Transverse colon (tissue), 3 donors: ENCODE measurements around the gene PNPLA1.

Source experiments
- POLR2A ChIP-seq: fragments of 450-650 bp; IDR thresholded peaks from one replicate; pipeline ENCODE4 v1.6.1; 2016; ENCODE audit warnings: antibody characterized with exemption, mild to moderate bottlenecking, moderate library complexity
- TF ChIP-seq, protein P1 (sequence below), 5 experiments: fragments of 200-600 bp in 3 of 5; fragments of 450-650 bp in 2 of 5; sonication (generic) in 3 of 5; IDR thresholded peaks; 1 replicate in 2 of 5; 2 replicates in 3 of 5; pipeline ENCODE4 v1.5.1; 2016 to 2017; ENCODE audit warnings: antibody characterized with exemption in 5 of 5, inconsistent platforms in 3 of 5, mild to moderate bottlenecking in 2 of 5, moderate library complexity in 1 of 5

DNA sequence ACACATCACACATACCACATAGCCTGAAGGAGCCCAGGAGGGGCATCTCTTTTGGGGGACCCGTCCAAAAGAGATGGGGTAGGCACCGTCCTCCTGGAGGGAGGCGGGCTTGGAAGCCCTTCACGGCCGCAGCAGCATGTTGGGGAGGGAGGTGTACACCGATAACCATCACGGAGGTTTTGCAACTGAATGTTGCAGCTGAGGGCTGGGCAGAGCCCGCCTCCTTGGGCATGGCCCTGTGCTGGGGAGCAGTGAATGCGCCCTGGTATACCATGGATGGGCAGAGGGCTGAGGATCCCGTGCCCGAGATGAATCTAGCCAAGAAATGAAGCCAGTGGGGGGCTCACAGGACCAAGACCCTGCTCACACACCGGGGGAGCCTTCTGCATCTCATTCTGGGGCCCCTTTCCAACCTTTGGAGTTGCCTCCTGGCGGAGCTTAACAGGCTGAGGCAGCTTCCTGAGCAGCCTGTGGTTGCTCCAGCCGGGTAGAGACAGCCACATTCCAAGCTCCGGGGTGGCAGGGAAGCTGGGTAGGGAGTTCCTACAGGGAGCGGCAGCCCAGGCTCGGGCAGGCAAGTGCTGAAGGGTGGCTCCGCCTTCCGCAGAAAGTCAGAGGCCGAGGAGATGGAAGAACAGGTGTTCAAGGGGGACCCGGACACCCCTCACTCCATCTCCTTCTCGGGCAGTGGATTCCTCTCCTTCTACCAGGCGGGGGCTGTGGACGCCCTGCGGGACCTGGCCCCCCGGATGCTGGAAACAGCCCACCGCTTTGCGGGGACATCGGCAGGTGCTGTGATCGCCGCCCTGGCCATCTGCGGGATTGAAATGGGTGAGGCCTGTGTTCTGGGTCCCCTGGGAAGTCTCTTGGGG, at the start of gene PNPLA1:
- TF ChIP-seq POLR2A, result no peak
- TF ChIP-seq, protein P1, sequence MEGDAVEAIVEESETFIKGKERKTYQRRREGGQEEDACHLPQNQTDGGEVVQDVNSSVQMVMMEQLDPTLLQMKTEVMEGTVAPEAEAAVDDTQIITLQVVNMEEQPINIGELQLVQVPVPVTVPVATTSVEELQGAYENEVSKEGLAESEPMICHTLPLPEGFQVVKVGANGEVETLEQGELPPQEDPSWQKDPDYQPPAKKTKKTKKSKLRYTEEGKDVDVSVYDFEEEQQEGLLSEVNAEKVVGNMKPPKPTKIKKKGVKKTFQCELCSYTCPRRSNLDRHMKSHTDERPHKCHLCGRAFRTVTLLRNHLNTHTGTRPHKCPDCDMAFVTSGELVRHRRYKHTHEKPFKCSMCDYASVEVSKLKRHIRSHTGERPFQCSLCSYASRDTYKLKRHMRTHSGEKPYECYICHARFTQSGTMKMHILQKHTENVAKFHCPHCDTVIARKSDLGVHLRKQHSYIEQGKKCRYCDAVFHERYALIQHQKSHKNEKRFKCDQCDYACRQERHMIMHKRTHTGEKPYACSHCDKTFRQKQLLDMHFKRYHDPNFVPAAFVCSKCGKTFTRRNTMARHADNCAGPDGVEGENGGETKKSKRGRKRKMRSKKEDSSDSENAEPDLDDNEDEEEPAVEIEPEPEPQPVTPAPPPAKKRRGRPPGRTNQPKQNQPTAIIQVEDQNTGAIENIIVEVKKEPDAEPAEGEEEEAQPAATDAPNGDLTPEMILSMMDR (IDR thresholded peaks at IDR 0.05), result no peak
